Stomach (tissue), 4 donors: ENCODE results near the gene UQCC2.

Source experiments
- EP300 ChIP-seq: sonication (generic); formaldehyde crosslinking; IDR thresholded peaks from one replicate; pipeline ENCODE4 v1.6.1; 2017; ENCODE audit warnings: antibody characterized with exemption
- POLR2A ChIP-seq, 4 donors: fragments of 450-650 bp; IDR thresholded peaks; one replicate each; pipeline ENCODE4 v1.6.1; 2016; ENCODE audit warnings: antibody characterized with exemption in 4 of 4, control low read depth in 2 of 4, mild to moderate bottlenecking in 1 of 4, moderate library complexity in 1 of 4
- POLR2AphosphoS5 ChIP-seq, 3 donors: sonication (generic); formaldehyde crosslinking; IDR thresholded peaks; one replicate each; pipeline ENCODE4 v1.6.1; 2016; ENCODE audit warnings: antibody characterized with exemption in 3 of 3
- TF ChIP-seq, protein P1 (sequence below), 7 experiments: fragments of 450-650 bp in 4 of 7; fragments of 200-600 bp in 3 of 7; sonication (generic) in 3 of 7; IDR thresholded peaks; one replicate each; pipeline ENCODE4 v1.5.1; 2016 to 2019; ENCODE audit warnings: antibody characterized with exemption in 7 of 7, control low read depth in 2 of 7, mild to moderate bottlenecking in 1 of 7

DNA sequence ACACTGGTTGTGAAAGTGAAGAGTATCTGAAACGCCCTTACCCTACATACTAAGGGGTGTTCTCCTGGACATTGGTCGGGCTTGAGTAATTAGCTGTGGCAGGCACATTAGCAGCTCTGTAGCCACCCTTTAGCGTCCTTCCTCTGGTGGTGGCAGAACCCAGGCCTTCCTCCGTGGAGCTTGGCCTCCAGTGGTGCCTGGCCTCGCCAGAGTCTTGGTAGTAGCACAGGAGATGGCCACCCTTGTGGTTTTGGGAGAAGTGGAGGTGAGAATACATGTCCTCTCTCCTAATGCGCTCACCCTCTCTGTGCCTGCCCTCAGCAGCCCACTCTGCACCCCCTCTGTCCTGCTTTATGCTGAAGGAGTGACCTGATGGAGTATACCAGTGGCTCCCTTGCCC is 17.6 kb upstream of the UQCC2 start:
- TF ChIP-seq POLR2A (IDR thresholded peaks at IDR 0.05) (no peak), POLR2AphosphoS5 (IDR thresholded peaks at IDR 0.05) (no peak), EP300 (no peak)
- TF ChIP-seq, protein P1, sequence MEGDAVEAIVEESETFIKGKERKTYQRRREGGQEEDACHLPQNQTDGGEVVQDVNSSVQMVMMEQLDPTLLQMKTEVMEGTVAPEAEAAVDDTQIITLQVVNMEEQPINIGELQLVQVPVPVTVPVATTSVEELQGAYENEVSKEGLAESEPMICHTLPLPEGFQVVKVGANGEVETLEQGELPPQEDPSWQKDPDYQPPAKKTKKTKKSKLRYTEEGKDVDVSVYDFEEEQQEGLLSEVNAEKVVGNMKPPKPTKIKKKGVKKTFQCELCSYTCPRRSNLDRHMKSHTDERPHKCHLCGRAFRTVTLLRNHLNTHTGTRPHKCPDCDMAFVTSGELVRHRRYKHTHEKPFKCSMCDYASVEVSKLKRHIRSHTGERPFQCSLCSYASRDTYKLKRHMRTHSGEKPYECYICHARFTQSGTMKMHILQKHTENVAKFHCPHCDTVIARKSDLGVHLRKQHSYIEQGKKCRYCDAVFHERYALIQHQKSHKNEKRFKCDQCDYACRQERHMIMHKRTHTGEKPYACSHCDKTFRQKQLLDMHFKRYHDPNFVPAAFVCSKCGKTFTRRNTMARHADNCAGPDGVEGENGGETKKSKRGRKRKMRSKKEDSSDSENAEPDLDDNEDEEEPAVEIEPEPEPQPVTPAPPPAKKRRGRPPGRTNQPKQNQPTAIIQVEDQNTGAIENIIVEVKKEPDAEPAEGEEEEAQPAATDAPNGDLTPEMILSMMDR (IDR thresholded peaks at IDR 0.05): no peak
